Duodenal mucosa (tissue), 2 donors: ENCODE results near the gene SLC9C1.

ENCODE experiments used
- H3K27ac ChIP-seq: one replicate; pipeline ENCODE4 v1.7.0; 2013; ENCODE audit warnings: low read depth, low read length
- H3K27me3 ChIP-seq, 2 donors: one replicate each; pipeline ENCODE4 v1.7.0; 2013; ENCODE audit warnings: low read length in 2 of 2, control low read depth in 1 of 2; ENCODE audit not compliant: insufficient read depth in 2 of 2, control insufficient read depth in 1 of 2
- H3K36me3 ChIP-seq, 2 donors: one replicate each; pipeline ENCODE4 v1.7.0; 2013; ENCODE audit warnings: low read length in 2 of 2, control low read depth in 1 of 2; ENCODE audit not compliant: insufficient read depth in 2 of 2, control insufficient read depth in 1 of 2
- H3K4me1 ChIP-seq, 2 donors: one replicate each; pipeline ENCODE4 v1.7.0; 2013; ENCODE audit warnings: low read length in 2 of 2, control low read depth in 1 of 2; ENCODE audit not compliant: insufficient read depth in 2 of 2, control insufficient read depth in 1 of 2
- H3K4me3 ChIP-seq, 2 donors: one replicate each; pipeline ENCODE4 v1.7.0; 2013; ENCODE audit warnings: low read length in 2 of 2, low read depth in 1 of 2
- H3K9ac ChIP-seq, 2 donors: one replicate each; pipeline ENCODE4 v1.7.0; 2013; ENCODE audit warnings: low read length in 2 of 2, low read depth in 1 of 2
- H3K9me3 ChIP-seq, 2 donors: one replicate each; pipeline ENCODE4 v1.7.0; 2013; ENCODE audit warnings: low read length in 2 of 2, control low read depth in 1 of 2; ENCODE audit not compliant: control insufficient read depth in 1 of 2

SLC9C1 gene

DNA sequence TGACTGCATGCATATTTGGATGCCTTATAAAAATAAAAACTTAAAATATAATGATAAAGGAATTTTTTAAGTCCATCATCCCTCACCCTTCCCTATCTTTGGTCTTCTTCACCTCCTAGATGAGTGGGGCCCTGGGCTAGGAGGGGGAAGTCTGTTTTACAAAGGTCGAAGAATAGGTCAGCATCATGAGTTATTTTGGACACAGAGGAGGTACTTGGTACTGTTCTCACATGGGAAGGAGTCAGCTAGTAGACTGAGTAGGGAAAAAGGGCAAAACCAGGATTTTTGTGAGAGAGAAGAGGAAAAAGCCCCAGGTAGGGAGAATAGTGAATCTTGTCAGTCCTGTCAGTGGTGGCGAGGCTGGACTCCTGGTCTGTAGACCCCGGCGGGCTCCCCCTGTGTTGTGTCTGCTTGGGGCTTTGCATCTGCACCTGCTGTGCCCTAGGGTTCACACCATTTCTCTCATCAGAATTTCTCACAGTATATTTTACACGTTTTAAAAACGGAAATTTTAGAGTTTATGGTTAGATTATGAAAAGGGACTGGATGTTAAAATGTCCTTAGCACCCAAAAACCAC is 178.1 kb downstream of the SLC9C1 start:
- Histone ChIP-seq H3K4me3 (no peak overlapping the region), H3K27ac (no peak overlapping the region), H3K36me3 (peaks cover 2 to 5% of the 10 kb centered on the region in 2 donors), H3K4me1 (peaks cover 2 to 6% of the 10 kb centered on the region in 2 donors), H3K27me3 (no peaks in the 10 kb centered on the region), H3K9ac (no peak overlapping the region), H3K9me3 (no peaks in the 10 kb centered on the region)

DNA sequence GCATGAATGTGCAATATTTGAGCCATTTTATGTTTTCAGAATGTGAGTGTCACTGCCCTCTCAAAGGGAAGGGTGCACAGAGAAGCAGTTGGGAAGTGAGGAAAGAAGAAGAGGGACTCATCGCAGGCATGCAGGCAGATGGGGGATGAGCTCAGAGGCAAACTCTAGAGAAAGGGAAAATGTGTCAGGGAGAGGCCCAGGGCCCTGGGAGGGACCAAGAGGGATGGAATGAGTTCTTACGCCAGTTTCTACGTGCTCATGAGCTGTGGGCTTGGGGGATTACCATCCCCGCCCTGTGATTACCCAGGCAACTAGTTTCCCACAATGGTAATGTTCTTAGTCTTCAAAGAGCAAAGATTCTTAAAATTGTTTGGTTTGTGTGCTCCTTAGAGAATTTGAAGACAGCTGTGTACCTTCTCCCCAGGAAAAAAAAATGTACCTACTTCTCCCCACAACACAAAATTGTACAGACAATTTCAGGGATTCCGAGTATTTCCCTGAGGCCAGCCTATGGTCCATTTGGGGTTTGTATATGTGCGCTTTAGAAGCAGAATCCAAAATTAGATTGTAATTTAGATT is 178.8 kb downstream of the SLC9C1 start:
- H3K9ac ChIP-seq: no peak overlapping the region
- H3K36me3 ChIP-seq: peaks cover 2 to 5% of the 10 kb centered on the region in 2 donors
- no peaks in the 10 kb centered on the region for H3K27me3 ChIP-seq
- no peak overlapping the region for H3K27ac ChIP-seq
- peaks cover 2 to 6% of the 10 kb centered on the region in 2 donors for H3K4me1 ChIP-seq
- H3K9me3 ChIP-seq: no peaks in the 10 kb centered on the region
- H3K4me3 ChIP-seq: no peak overlapping the region

DNA sequence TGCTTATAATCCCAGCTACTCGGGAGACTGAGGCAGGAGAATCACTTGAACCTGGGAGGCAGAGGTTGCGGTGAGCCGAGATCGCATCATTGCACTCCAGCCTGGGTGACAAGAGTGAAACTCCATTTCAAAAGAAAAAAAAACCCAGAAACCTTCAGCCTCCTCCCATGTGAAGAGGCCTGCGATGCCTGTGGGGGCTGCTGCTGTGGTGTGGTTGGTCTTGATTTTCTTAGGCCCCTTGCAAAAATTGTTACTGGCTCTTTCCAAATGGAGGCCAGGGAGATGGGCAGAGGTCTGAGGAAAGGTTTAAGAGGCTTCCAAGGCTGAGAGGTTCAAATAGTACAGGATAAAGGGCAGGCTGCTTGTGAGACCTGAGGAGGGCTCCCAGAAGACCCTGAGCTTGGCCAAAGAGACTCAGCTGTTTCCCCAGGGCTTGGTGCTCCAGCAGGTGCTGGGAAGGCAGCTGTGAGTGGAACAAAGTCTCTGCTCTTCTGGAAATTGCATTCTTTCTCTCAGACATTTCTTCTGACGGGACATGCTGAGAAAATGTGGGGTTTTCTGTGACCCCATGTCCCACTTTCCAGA is 179.3 kb downstream of the SLC9C1 start:
- Histone ChIP-seq H3K9me3 (no peaks in the 10 kb centered on the region), H3K36me3 (peaks cover 2 to 5% of the 10 kb centered on the region in 2 donors), H3K27me3 (no peaks in the 10 kb centered on the region), H3K27ac (no peak overlapping the region), H3K4me3 (no peak overlapping the region), H3K9ac (no peak overlapping the region), H3K4me1 (peaks cover under 1 to 2% of the 10 kb centered on the region in 2 donors)

DNA sequence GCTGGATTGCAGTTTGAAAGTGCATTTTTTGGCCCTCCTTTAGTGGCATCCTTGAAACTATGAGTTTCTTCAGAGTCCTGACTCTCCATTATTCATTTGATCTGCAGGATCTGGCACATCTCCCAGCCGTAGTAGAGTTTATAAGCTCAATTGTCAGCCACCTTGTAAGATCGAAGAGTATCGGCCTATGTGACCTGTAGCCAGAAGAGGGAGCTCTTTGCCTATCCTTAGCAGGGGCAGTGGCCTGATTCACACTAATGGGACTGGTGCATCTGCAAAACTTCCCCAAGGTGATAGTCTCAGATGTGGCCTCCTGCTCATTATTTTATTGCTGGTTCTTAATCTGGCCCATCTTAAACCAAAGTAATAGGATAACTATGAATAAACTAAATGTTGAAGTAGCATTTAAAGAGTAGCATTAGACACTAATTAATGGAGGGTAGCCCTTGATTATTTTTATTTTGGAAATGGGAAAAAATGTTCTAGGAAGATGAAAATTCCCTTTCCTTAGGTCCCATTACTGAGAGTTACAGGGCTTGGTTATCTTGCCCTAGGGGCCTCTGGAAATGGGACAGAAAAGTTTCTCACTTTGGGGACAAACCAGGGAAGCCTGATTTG is 182.1 kb downstream of the SLC9C1 start:
- Histone ChIP-seq H3K27me3 (no peaks in the 10 kb centered on the region), H3K4me3 (no peak overlapping the region), H3K4me1 (no peaks in the 10 kb centered on the region), H3K27ac (no peak overlapping the region), H3K9ac (no peak overlapping the region), H3K36me3 (peaks cover 0 to 2% of the 10 kb centered on the region in 2 donors), H3K9me3 (no peaks in the 10 kb centered on the region)

DNA sequence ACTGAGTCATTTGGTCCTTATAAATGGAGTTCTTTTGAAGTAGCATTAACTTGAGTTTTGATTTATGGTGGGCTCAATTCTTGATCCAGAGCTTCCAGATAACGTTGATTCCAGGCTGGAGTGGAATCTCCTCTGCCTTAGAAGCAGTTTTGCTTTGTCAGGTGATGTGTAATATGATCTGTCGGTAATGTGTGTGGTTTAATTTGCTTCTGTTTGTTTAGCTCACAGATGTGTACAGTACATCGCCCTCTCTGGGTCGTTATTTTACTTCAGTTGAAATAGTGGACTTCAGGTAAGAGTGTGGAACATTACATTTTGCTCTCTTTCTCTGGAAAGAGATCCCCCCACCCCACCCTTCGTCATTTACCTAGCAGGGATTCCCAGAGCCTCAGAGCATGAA is 184.7 kb downstream of the SLC9C1 start:
- Histone ChIP-seq H3K9me3 (no peaks in the 10 kb centered on the region), H3K27me3 (no peaks in the 10 kb centered on the region), H3K36me3 (peaks cover 0 to 2% of the 10 kb centered on the region in 2 donors), H3K27ac (no peak overlapping the region), H3K4me1 (no peaks in the 10 kb centered on the region), H3K9ac (no peak overlapping the region), H3K4me3 (no peak overlapping the region)

DNA sequence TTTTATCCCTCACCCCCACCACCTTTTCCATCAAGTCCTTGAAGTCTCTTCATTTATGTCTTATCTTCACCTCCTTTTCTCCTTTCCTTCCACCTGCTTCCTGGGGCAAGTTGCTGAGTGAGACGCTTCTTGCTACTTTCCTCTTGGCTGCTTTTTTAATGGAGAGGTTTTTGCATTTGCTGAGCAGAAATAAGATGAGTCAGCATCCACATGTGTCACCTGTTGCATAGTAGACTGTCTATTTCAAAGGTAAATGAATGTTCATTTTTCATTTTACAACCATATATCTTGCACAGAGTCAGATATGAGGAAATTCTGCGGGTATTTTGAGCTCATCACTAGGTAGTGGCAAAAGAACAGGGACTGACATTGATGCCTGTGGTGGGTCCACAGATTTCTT is 189.2 kb downstream of the SLC9C1 start:
- Histone ChIP-seq H3K9ac (no peak overlapping the region), H3K4me1 (no peaks in the 10 kb centered on the region), H3K27me3 (no peaks in the 10 kb centered on the region), H3K9me3 (no peaks in the 10 kb centered on the region), H3K36me3 (peaks cover 0 to 3% of the 10 kb centered on the region in 2 donors), H3K4me3 (no peak overlapping the region), H3K27ac (no peak overlapping the region)

DNA sequence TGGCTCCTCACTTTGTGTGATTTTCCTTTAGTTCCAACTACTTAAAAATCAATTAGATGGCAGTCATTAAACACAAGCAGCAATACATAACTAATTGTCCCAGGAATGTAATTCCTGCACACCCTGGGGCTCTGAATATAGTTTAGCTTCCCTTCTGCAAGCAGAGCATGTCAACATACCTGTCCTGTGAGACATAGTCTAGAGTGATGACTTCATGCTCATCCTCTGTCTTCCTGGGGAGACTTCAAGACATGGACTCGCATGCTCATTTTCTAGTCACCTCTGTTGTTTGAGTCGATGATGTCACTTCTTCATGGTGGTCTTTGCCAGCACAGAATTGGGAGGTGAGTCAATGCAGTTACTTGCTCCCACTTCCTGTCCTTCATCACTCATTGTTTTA is 192.1 kb downstream of the SLC9C1 start:
- Histone ChIP-seq H3K4me1 (peaks cover 0 to 7% of the 10 kb centered on the region in 2 donors), H3K27me3 (no peaks in the 10 kb centered on the region), H3K27ac (no peak overlapping the region), H3K9me3 (no peaks in the 10 kb centered on the region), H3K9ac (no peak overlapping the region), H3K4me3 (no peak overlapping the region), H3K36me3 (peaks cover 0 to 3% of the 10 kb centered on the region in 2 donors)

DNA sequence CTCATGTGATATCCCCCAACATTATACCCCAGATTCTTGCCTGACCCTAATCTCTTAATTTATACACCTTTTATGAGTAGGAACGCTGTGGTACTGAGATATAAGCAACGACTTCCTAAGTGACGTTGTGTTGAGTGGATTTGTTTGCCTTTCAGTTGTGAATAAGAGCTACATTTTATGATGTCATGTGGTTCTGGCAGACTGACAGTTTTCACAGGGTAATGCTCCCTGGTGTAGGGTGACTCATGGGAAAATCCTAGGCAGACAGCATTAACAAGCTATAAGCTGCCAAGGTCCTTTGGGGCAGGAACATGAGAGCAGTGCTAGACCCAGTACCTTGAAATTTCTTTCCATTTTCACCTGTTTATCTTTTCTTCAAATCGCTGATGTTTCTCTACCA is 196.6 kb downstream of the SLC9C1 start:
- Histone ChIP-seq H3K36me3 (no peaks in the 10 kb centered on the region), H3K4me3 (no peak overlapping the region), H3K27me3 (no peaks in the 10 kb centered on the region), H3K27ac (no peak overlapping the region), H3K9ac (no peak overlapping the region), H3K9me3 (no peaks in the 10 kb centered on the region), H3K4me1 (peaks cover 0 to 16% of the 10 kb centered on the region in 2 donors)

DNA sequence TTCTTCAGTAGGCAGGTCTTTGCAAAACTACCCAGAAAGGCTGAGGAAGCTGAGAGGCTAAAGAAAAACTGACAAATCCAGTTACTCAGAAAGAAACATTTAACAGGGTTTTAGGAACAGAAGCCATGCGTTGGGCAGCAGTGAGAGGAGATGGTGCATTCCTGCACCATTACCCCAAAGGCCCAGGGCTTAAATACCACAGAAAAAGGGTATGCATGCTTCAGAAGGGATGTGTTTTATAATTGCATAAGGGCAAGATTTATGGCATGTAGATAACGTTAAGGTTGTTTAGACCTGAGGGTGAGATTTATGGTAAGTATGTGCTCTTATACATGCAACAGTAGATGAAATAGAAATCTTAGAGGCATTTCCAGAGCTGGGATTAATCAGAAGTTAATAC is 197.8 kb downstream of the SLC9C1 start:
- Histone ChIP-seq H3K4me1 (peaks cover 3 to 22% of the 10 kb centered on the region in 2 donors), H3K27me3 (no peaks in the 10 kb centered on the region), H3K9me3 (no peaks in the 10 kb centered on the region), H3K27ac (no peak overlapping the region), H3K9ac (no peak overlapping the region), H3K4me3 (no peak overlapping the region), H3K36me3 (no peaks in the 10 kb centered on the region)

DNA sequence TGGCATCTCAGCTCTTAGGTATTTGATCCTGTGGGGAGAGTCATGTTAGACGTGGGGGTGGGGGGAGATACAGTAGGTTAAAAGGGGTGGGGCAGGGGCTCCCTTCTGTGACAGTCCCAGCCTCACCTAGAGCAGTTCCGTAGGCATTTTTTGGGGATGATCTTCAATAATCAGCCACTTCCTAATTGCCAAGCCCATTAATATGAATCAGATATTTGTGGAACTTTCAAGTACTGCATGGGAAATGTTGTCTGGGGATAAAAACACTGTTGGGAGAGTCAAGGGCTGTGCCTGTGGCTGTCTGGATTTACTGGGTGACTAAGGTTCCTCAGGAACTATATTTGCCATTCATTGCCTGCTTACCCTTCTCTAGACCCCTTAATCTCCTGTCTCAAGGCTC is 198.3 kb downstream of the SLC9C1 start:
- Histone ChIP-seq H3K36me3 (no peaks in the 10 kb centered on the region), H3K4me1 (peaks cover 5 to 26% of the 10 kb centered on the region in 2 donors), H3K4me3 (no peak overlapping the region), H3K9ac (no peak overlapping the region), H3K27me3 (no peaks in the 10 kb centered on the region), H3K27ac (no peak overlapping the region), H3K9me3 (no peaks in the 10 kb centered on the region)
